Stimulated activated CD4-positive, alpha-beta T cell treated with anti-CD3 and anti-CD28 coated beads, TNF-alpha, amount 100 ng/mL, for 1 hour (primary cell): ENCODE results near the gene MEN1.
A peak's percentile ranks its signal among the peaks of the same experiment; 100 is the strongest.

ENCODE experiments used
- DNase-seq, 3 donors: peaks; one replicate each; pipeline ENCODE4 v3.0.0-alpha.2; 2020; ENCODE audit warnings: low read depth in 3 of 3, low spot score in 1 of 3

MEN1 gene

DNA sequence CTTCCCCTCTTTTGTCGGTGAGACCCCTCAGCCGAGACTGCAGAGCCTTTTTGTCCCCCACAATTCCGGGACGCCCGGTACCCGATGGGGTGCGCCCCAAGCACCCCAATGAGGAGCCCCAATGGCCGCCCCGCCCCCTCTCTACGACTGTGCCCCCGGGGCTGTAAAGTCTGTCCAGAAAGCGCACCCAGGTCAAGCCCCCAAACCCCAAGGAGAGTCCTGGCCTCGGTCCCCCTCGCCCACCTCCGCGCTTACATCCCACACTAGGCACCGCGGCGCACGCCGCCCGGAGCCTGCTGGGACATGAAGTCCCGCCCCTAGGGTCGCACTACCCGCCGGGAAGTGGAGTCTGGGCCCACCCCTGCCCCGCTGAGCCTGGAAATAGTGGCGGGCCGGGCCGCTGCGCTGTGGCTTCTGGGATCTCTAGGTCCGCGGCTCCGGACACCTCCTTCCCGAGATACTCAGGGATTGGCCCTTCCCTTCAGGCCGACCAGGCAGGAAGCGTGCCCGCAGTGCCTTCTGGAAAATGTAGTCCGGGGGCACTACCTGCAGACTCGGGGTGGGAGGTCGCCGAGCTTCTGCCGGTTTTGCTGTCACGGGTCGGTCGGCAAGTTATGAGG is at the start of gene MEN1:
Gene MEN1 (minus strand): TSS at position 281 of the 620 bp plus-strand sequence. CDS start 442 bp downstream, outside the sequence.
- peak; percentile 31 to 67 (median 55) for DNase-seq

DNA sequence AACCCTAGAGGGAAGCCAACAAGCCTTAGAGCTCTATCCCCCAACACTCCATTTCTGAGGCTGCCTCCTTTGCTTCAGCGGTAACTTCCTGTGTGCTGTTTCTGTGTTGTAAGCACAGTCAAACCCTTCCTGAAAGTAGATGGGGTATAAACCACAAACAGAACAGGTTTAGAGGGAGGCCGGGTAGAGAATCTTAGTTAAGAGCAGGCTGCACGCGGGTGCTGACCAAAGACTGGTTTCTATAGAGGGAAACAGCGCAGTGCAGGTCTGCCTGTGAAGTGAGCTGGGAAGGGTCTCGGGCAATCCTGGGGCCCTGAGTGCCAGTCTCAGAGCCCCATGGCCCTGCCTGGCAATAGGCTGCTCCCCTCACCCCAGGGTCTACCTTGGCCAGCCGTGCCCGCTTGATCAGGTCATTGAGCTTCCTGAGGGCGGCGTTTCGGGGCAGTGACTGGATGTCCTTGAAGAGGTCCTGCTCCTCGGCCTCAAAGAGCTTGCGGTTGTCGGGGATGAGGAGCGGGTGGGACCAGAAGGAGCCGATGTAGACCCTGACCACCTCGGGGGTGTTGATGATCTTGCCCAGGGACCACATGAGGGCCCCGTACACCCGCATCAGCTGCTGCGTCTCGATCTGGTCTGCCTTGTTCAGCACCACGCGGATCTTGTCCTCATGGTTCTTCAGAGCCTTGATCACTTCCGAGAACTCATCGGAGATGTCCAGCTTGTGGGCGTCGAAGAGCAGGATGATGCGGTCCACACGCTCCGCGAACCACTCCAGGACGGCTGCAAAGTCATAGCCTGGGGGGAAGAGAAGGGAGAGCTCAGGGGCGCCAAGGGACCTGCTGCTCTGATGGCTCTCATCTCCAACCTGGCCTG is 49.4 kb upstream of the MEN1 start:
- no peak for DNase-seq

DNA sequence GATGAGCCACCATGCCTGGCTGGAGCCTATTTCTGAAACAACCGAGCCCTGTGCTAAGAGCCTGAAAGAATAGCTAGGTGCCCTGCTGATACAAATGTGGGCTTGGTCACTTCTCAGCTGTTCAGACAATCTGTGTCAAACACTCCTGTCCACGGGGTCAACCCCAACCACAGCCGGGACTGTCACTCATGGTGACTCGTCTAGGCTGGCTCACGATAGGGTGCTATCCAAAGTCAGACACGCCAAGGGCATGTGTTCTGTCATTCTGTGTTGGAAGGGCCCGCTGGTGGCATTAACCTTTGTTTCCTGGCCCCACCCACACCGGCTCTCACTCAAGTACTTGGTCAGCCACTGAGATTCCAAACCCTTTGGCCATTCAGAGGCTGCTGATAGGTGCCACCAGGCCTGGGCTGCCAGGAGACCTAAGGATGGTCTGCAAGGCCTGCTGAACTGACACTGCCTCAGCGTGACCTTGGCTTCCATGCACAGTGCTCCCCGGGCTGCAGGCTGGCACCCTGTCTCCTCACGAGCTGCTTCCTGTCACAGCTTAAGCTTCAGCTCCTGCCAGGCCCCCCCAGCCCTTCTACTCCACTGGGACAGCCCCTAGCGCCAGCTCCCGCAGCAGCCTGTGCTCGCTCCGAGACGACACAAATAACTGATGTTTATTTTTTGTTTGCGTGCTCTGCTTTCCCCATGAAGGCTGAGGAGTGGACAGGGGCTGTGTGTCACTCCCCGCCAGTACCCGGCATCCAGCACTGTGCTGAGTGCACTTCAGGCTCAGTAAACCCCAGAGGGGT is 48.3 kb upstream of the MEN1 start:
- DNase-seq: peak in 1 of 3 donors; percentile 44

DNA sequence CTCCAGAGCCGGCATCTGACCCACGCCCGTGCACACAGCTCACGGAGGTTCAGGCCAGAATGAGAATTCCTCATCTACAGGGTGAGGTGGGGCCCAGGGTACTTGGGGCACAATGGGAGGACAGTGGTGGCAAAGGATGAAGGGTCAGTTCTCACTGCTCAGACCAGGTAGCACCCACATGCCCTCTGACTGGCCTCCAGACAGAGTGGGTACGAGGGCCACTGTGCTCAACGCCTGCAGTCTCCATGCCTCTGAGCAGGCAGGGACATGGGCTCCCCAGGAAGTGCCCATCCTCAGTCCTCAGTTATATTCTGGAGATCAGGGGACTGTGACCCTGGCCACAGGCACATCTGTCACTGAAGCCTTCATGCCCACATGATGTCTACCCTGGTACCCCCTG is 47.1 kb upstream of the MEN1 start:
- no peak for DNase-seq

DNA sequence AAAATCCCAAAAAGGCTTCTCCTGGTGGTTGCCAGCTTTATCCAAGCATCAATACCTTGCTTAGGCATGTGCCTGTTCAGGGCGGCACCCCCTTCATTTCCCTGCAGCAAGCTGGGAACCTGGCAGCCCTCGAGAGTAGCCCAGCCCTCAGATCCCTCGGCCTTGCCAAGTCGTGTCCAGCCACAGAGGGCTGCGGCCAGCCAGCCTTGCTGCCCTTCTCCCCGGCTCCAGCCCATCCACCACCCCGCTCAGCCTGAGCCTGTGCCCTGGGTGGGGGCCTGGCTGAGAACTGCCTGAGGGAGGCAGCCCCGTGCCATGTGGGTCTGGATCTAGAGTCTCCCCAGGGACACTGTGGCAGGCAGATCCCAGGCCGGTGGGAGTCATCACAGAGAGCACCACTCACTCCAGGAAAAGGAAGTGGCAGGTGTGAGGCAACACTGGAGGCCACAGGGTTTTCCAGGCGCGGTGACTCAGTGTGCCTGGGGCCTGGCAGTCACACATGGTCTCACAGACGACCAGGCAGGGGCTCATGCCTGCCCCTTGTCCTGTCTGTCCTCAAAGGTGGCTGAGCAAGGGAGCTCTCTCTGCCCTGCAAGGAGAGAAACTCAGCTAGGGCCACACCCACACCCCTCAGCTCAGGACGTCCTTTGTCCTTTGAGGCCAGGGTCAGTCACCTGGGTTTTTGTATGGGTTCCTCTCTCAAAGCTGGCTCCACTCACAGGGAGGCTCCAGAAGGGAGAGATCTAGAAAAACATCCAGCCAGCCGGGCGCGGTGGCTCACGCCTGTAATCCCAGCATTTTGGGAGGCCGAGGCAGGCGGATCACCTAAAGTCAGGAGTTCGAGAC is 46.3 kb upstream of the MEN1 start:
- DNase-seq: no peak

DNA sequence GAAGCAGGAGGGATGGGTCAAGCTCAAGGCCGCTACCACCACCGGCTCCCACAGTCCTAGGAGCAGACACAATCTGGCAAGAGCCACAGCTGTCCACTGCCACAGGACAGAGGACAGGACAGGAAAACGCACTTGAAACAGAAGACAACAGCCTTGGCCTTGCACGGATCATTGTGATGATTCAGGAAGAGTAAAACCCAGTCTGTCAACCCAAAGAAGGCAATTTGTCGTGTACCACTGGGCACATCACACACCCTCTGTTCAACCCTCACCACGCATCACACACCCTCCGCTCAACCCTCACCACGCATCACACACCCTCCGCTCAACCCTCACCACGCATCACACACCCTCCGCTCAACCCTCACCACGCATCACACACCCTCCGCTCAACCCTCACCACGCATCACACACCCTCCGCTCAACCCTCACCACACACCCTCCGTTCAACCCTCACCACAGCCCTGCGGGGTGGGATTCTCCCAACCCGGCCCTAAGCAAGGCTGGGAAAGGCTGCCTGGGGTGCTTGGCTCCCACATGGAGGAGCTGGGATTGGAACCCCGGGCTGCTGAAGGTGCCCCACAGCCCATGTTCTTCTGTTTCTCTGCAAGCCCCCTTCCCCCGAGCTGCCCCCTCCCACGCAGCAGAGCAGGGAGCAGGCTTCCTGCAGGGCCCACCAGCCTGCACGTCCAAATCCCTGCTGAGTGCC is 45.4 kb upstream of the MEN1 start:
- no peak for DNase-seq

DNA sequence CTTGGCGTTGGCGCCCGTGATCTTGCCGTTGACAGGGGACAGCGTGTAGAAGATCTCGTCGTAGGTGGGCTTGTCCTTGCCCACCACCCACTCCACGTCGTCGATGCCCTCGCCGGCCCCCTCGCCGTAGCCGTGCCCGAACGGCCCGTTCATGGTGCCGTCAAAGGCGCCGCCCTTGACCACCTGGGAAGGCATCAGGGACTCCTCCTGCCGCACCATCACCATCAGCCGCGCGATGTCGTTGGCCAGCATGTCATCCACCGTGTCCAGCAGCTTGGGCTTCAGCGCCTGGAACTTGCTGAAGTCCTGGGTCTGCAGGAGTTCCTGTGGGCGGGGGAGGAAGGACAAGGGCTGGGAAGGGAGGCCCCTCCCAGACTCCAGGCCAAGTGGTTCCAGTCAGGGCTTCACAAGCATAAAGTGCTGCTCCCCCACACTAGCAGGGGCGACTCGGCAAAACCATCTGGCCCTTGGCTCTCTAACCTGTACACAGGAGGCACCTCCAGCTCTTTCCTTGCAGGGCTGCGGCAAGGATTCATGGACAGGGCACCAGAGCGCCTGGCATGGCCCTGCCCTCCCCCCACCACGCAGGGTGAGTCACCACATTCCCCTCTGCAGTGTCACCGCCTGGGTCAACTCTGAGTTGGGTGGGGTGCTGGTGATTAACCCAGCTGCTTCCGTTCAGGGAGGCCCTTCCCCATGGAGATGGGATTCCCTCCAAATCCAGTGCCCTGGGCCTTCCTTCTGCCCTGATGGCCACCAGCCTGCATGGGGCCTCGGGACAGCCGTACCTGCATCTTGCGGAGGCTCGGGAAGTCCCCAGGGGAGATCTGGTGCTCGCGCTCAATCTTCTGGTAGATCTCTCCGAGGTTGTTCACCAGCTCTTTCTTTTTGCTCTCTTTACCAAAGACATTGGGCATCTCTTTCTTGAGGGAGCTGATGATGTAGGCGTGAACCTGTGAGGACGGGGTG is 44.5 kb upstream of the MEN1 start:
- DNase-seq: no peak

DNA sequence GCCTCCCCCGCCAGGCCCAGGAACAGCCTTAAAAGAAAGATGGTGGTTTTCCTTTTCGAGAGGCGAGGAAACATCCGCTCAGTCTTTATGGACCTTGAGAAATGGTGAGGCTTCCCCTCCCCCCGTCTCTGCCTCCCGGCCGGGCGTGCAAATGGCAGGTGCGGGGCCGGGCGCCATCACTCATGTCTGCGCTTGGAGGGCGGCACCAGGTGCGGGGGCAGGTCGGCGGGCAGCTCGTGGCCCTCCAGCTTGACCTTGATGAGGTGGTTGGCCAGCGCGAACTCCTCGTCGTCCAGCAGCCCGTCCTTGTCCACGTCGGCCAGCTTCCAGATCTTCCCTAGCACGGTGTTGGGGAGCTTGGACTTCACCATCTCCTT is 43.8 kb upstream of the MEN1 start:
- no peak for DNase-seq

DNA sequence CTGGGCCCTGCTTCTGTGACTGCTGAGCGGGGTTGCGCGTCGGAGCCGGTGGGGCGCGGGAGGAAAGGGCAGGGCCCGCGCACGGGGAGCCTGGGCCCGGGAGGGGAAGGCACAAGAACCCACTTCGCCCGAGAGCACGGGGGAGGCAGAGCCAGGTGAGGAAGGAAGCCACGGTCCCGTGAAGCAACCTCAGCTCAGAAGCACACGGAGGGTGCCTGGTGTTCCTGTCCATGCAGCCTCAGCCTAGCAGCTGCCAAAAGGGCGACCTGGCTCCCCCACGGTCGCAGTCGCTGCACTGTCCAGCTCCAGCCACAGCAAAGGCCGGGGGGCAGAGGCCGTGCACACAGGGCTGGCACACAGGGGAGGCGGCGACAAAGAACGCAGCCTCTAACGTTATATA is 43.4 kb upstream of the MEN1 start:
- no peak for DNase-seq

DNA sequence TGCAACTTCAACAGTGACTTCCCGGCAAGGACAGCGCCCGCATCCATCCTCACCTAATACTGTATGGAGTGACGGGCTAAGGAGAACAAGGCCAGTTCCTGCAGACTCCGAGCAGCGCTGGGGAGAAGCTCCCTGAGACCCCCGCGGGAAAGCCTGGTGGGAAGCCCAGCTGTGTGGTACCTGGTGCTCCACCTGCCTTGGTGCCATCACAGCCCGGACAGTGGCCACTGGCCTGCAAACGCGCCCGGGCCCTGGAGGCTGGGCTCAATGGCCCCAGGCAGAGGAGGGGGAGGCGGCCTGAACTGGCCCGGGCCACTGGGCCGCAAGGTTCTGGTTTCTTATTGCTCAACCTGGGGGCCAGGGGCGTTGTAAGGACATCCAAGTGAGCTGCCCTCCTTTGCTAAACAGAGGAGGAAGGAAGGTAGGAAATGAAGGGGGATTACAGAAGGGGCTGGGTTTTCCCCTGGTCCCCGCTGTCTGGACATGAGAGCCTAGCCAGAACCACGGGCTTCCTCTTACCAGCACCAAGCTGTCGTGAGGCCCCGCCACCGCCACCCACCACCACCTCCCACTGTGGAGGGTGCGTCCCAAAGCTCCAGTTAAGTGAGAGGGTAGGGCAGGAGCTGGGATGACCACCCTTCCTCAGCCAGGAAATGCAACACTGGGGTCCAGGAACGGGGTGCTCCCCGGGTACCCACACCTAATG is 42.6 kb upstream of the MEN1 start:
- DNase-seq: no peak

DNA sequence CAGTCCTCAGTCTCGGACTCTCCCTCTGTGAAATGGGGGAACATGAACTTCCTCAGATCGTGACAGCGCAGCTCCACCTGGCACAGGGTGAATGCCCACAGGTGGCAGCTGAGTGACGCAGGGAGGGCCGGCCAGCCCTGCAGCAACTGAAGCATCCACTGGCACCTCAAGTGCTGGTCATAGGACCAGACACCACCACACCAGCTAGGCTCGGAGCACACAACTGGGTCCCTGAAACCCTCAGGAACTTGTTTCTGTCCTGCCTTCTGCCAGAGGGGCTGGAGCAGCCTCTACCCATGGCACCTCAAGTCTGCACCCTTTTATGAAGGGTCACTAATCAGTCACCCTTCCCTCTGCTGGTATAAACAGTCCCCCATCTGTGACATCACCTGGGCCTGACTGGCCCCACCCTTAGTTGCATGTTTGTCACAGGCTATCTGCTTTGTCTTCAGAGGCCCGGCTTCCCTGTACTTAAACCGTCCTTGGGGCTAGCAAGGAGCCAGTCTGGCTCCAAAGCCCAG is 41.5 kb upstream of the MEN1 start:
- DNase-seq: no peak

DNA sequence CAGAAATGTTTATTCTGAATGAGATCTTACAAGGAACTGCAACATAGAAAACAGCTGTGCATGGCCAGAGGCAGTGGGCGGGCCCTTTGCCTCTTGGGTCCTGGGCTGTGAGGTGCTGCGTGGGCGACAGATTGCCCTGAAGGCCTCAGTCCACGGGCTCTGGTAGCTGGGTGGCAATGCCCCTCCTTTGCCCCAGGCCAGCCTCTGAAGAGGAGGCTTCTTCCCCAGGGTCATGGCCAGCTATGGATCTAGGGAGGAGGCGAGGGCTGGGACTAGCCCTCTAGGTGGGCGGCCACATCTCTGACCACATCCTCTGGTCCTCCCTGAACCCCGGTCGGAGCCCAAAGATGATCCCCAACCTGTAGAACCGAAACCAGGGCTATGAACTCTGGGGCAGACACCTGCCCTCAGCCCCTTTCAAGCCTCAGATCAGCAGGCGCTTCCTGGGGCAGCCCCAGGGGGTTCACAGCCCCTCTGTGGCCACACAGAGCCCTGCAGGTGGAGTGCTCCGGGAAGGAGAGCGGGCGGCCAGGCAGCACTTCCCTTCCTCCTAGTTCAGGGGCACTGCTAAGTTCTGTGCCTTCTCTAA is 40.7 kb upstream of the MEN1 start:
- DNase-seq: no peak

DNA sequence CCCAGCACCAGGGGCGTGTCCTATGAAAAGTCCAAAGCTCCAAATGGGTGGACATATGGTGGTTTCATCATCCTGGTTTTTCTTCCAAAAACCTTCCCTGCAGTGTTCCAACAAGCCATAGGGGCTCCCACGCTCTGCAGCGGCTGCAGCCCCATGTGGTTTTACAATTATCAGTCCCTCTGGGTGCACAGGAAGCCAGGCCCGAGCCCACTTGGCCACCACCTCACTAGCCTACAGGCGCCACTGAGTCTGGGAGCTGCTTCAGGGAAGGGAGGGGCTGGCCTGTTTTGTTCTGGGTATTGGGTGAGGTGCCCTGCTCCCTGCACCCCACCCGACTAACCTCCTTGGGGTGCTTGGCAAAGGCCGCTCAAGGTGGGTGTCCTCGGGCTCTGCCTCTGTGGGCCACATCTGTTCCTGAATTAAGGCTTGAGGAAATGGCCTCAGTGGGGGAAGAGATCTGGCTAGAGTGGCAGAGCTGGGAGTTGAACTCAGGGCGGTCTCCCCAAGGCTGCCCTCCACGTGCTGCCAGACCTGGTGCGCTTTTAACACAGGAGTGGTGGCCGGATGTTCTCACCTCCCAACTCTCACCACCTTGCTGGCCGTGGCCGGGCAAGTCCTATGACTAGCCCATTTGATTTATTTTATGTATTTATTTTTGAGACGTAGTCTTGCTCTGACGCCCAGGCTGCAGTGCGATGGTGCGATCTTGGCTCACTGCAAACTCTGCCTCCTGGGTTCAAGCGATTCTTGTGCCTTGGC is 39.4 kb upstream of the MEN1 start:
- no peak for DNase-seq

DNA sequence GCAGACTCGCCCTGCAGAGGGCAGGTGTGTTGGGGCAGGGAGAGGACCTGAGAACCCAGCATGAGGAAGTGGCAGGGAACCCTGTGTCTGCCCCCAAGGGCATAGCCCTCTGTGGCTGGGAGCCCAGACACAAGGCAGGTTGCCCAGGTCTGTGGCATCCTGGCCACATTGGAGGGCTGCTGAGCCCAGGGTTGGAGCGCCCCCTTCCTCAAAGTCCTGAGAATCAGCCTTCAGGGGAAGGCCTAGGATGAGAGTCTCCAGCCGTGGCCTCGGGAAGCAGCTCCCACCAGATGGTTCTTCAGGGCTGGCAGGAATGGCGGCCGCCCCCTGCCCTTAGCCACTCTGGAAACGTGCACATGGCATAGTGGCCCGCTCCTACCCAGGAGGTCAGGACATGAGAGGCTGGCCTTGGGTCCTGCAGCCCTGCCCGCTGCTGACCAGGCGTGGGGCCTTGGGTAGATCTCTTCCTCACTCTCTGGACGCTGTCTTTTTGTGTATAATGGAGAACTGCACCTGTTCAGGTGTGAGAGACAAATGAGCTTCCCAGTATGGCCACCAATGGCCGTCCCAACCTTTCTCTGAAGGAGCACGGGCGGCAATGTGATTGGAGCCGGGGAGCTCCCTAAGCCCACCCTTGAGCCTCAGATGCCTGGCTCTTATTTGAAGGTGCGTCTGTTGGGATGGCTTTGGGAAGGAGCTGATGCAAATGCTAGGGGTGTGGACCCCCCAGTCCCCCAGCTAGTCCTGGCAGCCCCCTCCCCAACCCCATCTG is 38.7 kb upstream of the MEN1 start:
- no peak for DNase-seq

DNA sequence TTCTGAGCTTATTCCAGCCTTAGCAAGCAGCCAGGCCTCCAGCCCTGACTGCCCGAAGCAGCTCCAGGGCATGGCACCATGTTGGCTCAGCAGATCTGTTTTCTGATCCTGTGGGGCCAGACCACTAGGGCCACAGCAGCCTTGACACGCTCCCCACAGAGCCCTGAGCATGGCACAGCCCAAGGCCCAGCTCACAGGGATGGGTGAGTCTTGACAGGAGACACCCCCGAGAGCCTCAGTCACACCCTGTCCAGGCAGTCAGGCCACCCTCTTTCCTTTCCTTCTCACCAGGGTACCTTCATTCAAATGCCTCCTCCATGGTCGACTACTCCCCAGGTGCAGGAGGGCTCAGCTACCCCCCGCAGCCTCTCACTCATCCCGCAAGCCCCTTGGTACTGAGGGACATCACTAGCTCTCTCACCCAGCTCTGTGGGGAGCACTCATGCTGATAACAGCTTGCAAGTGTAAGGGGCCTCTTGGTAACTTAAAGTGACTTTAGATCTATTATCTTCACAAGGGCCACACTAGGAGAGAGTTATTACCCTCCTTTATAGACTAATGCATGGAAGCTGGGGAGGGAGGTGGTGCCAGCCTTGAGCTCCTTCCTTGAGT is 38.0 kb upstream of the MEN1 start:
- DNase-seq: no peak
